PC-9 (cell line): ENCODE measurements around the gene TAS1R1. TPM values are rescaled to one million over a fixed set of nuclear protein-coding genes. Genes with fewer than 3 reads are reported as not detected.

ENCODE experiments used
- BruUV-seq: library from RNA; stranded (reverse); fragments of 400-500 nt; replicated peaks from 2 replicates; lab custom pipeline; 2021; lab: Mats Ljungman, UMichigan
- CTCF ChIA-PET: fragments of 300-600 bp; sonication (Branson Sonifier 250); formaldehyde crosslinking; loops from one replicate; lab custom pipeline; 2022; ENCODE audit warnings: antibody characterized with exemption; lab: Charles Lee
- POLR2A ChIA-PET: fragments of 300-600 bp; sonication (Branson Sonifier 250); formaldehyde crosslinking; loops from one replicate; lab custom pipeline; 2022; ENCODE audit warnings: antibody characterized with exemption; ENCODE audit not compliant: unreplicated experiment; lab: Charles Lee
- DNase-seq, 2 experiments: peaks; one replicate each; pipeline versions ENCODE4 v3.0.0 to v3.0.0-alpha.2; 2015 to 2022; ENCODE audit warnings: mixed read lengths in 1 of 2
- H2AFZ ChIP-seq: fragments of 200-600 bp; sonication (generic); 2 replicates; pipeline ENCODE4 v1.8.1; 2017; ENCODE audit warnings: antibody characterized with exemption
- H3F3A ChIP-seq: fragments of 200-600 bp; sonication (generic); 2 replicates; pipeline ENCODE4 v1.8.1; 2017; ENCODE audit warnings: antibody characterized with exemption, mild to moderate bottlenecking, low read depth; ENCODE audit not compliant: insufficient read depth
- H3K27ac ChIP-seq: fragments of 200-600 bp; sonication (generic); 2 replicates; pipeline ENCODE4 v1.6.1; 2016; ENCODE audit warnings: mixed run types
- H3K27me3 ChIP-seq: fragments of 200-600 bp; sonication (generic); 2 replicates; pipeline ENCODE4 v1.6.1; 2016; ENCODE audit warnings: low read depth, mixed run types; ENCODE audit not compliant: insufficient read depth
- H3K36me3 ChIP-seq: fragments of 200-600 bp; sonication (generic); 2 replicates; pipeline ENCODE4 v1.6.1; 2016; ENCODE audit warnings: low read depth, mixed run types
- H3K4me1 ChIP-seq: fragments of 200-600 bp; sonication (generic); replicated peaks from 2 replicates; pipeline ENCODE4 v1.6.1; 2016; ENCODE audit warnings: mixed run types; ENCODE audit not compliant: insufficient read depth
- H3K4me2 ChIP-seq: fragments of 200-600 bp; sonication (generic); 2 replicates; pipeline ENCODE4 v1.6.1; 2017; ENCODE audit warnings: mixed run types
- H3K4me3 ChIP-seq: fragments of 200-600 bp; sonication (generic); 2 replicates; pipeline ENCODE4 v1.6.1; 2016; ENCODE audit warnings: mixed run types
- H3K79me2 ChIP-seq: fragments of 200-600 bp; sonication (generic); 2 replicates; pipeline ENCODE4 v1.6.1; 2017; ENCODE audit warnings: low read depth, mixed run types
- H3K9me2 ChIP-seq: fragments of 200-600 bp; sonication (generic); 2 replicates; pipeline ENCODE4 v1.8.1; 2017; ENCODE audit warnings: mild to moderate bottlenecking; ENCODE audit not compliant: insufficient read depth
- H3K9me3 ChIP-seq: fragments of 200-600 bp; sonication (generic); 2 replicates; pipeline ENCODE4 v1.8.1; 2016; ENCODE audit warnings: low read depth; ENCODE audit not compliant: insufficient read depth
- H4K20me1 ChIP-seq: fragments of 200-600 bp; sonication (generic); 2 replicates; pipeline ENCODE4 v1.8.1; 2017; ENCODE audit not compliant: insufficient read depth
- CTCF ChIP-seq: fragments of 200-600 bp; sonication (generic); conservative IDR thresholded peaks from 2 replicates; pipeline ENCODE4 v1.6.1; 2017; ENCODE audit warnings: mixed run types, antibody characterized with exemption, mild to moderate bottlenecking, moderate library complexity
- EZH2 ChIP-seq: fragments of 200-600 bp; sonication (generic); IDR thresholded peaks from 2 replicates; pipeline ENCODE4 v1.8.0; 2017; ENCODE audit warnings: antibody characterized with exemption, low read depth
- intact Hi-C: fragments of 100-400 bp; cut with micrococcal nuclease; formaldehyde crosslinking; loops from one replicate; pipeline ENCODE4 v1.10.0; 2022; ENCODE audit not compliant: unreplicated experiment
- total RNA-seq: library from RNA; stranded (reverse); gene quantifications from 2 replicates; pipeline ENCODE4 v1.2.3, GENCODE V29; 2021

Gene TAS1R1
- total RNA-seq, 1 experiment from 2014 or later = not detected

- BruUV-seq = no TSS peak
- Histone ChIP-seq H3K9me3 (no peaks in the 10 kb centered on the region), H3K4me1 (no peaks in the 10 kb centered on the region), H3K79me2 (peaks cover 26% of the 10 kb centered on the region), H3K4me3 (no peak overlapping the region), H3K36me3 (no peaks in the 10 kb centered on the region), H3K27me3 (no peaks in the 10 kb centered on the region), H3K9me2 (no peaks in the 10 kb centered on the region), H3K27ac (no peak overlapping the region), H3K4me2 (peak overlapping the region; percentile 99), H4K20me1 (no peaks in the 10 kb centered on the region), H3F3A (peaks cover 2% of the 10 kb centered on the region; the same call in 1 of the 2 replicates), H2AFZ (no peak overlapping the region)
- intact Hi-C loops = loop anchor here (5.0 kb wide), 1 partner anchor 112 kb away; the partner anchor contains the start of gene PLEKHG5
- POLR2A ChIA-PET = interaction anchor here (0.5 to 0.6 kb wide), 3 partner anchors 19 to 164 kb away, joined by 3 read pairs; no protein-coding TSS in a partner anchor
- CTCF ChIA-PET = interaction anchor here (0.6 to 1.0 kb wide), 2 partner anchors 50 to 310 kb away, joined by 3 read pairs; partner anchors contain the start of gene NOL9
- peak in 1 of 2 experiments; percentile 47 for DNase-seq
- TF ChIP-seq CTCF (no peak), EZH2 (no peak)
Observed at GRCh38 chr1:6603915-6604558, 48.9 kb downstream of the TAS1R1 start.

- no peaks in the 10 kb centered on the region for H3K9me2 ChIP-seq
- BruUV-seq = TSS peak; percentile 43
- peaks cover 11% of the 10 kb centered on the region for H3K4me1 ChIP-seq
- no peaks in the 10 kb centered on the region for H3K9me3 ChIP-seq
- peak overlapping the region; percentile 77 for H2AFZ ChIP-seq
- H3K27me3 ChIP-seq = no peaks in the 10 kb centered on the region
- H3K4me3 ChIP-seq = peak overlapping the region; percentile 64
- 0 out of 2 replicates have a peak, but pooled peaks cover 6% of the 10 kb centered on the region for H4K20me1 ChIP-seq
- ChIA-PET CTCF (interaction anchor here (0.6 kb wide), 1 partner anchor 58 kb away, joined by 3 read pairs; no protein-coding TSS in a partner anchor), POLR2A (no interaction called here)
- TF ChIP-seq CTCF (no peak), EZH2 (no peak)
- H3F3A ChIP-seq = peaks cover 18% of the 10 kb centered on the region
- H3K36me3 ChIP-seq = no peaks in the 10 kb centered on the region
- peaks cover 28% of the 10 kb centered on the region for H3K79me2 ChIP-seq
- intact Hi-C loops = loop anchor here (1.0 to 10.0 kb wide), 2 partner anchors 12 to 388 kb away; no protein-coding TSS in a partner anchor
- peak overlapping the region; percentile 87 for H3K4me2 ChIP-seq
- H3K27ac ChIP-seq = peak overlapping the region; percentile 73
- DNase-seq = peak; percentile 60 to 74
Observed at GRCh38 chr1:6612641-6613360, 57.7 kb downstream of the TAS1R1 start.

GRCh38 chr1:6613361-6614018 lies 58.4 kb downstream of the TAS1R1 start, which contains the start of gene PHF13:
PHF13 (plus strand) TSS chr1:6613731; CDS start chr1:6614067, 336 bp downstream.
- no TSS peak for BruUV-seq
- CTCF ChIA-PET = interaction anchor here (0.6 kb wide), 1 partner anchor 59 kb away, joined by 3 read pairs; no protein-coding TSS in a partner anchor

More at GRCh38 chr1:6613361-6614018, 58.4 kb downstream of the TAS1R1 start, which contains the start of gene PHF13:
- no peak for TF ChIP-seq EZH2
- TF ChIP-seq CTCF = no peak
- Histone ChIP-seq H3K27ac (peak within 1 kb of the TSS; percentile 73), H3K4me2 (peak within 1 kb of the TSS; percentile 87), H3F3A (peaks cover 18% of the 10 kb centered on the region), H2AFZ (peak within 1 kb of the TSS; percentile 77), H3K9me3 (no peaks in the 10 kb centered on the region), H3K79me2 (peaks cover 30% of the 10 kb centered on the region), H3K4me3 (peak within 1 kb of the TSS; percentile 64), H3K9me2 (no peaks in the 10 kb centered on the region), H3K36me3 (no peaks in the 10 kb centered on the region), H3K4me1 (peaks cover 11% of the 10 kb centered on the region), H4K20me1 (0 out of 2 replicates have a peak, but pooled peaks cover 6% of the 10 kb centered on the region), H3K27me3 (no peaks in the 10 kb centered on the region)
- POLR2A ChIA-PET = no interaction called here
- peak; percentile 87 to 99 for DNase-seq
- intact Hi-C loops = loop anchor here (1.0 to 10.0 kb wide), 2 partner anchors 12 to 389 kb away; no protein-coding TSS in a partner anchor
